ENCODE measurements around the gene BTNL2. TPM values are rescaled to one million over a fixed set of nuclear protein-coding genes. Genes with fewer than 3 reads are reported as not detected.

Gene BTNL2
- total RNA-seq, 4 donors from 2014 or later, result not detected

DNA sequence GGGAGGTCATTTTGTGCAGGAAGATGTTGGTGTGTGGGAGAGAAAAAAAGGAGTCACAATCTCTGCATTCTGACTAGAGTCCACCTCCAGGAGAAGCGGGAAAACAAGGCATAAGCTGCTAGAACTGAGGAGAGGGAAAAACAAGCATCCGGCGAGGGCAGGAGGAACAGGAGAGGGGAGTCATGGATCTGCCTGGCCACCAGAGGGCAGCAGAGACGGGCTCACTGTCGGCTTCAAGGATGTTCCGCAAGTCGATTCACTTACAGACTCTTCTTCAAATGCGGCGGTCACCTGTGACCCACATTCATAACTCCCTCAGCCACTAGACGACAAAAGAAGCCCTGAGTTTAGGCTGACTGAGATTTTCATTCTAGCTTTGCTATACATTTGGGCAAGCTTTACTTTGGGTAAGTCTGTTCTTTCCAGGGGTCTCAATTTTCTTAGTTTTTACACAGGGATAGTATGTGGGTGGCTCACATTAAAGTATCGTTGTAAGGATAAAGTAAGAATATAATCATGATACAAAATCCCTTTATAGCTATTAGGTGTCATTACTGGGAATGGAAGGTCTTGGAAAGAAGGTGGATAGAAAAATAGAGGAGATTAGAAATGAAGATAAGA, 6.6 kb upstream of the BTNL2 start:
- Histone ChIP-seq H3K36me3 (no peaks in the 10 kb centered on the region), H3K9me3 (no peaks in the 10 kb centered on the region), H3K27ac (no peak overlapping the region), H3K4me1 (peaks cover 10% of the 10 kb centered on the region), H3K27me3 (peaks cover 51% of the 10 kb centered on the region), H3K4me3 (no peak overlapping the region)
- WGBS, result 5% methylated on average over 11 of the region's 11 CpGs
- TF ChIP-seq EP300 (IDR thresholded peaks at IDR 0.05) (no peak), POLR2AphosphoS5 (IDR thresholded peaks at IDR 0.05) (no peak)
- TF ChIP-seq, protein P1, sequence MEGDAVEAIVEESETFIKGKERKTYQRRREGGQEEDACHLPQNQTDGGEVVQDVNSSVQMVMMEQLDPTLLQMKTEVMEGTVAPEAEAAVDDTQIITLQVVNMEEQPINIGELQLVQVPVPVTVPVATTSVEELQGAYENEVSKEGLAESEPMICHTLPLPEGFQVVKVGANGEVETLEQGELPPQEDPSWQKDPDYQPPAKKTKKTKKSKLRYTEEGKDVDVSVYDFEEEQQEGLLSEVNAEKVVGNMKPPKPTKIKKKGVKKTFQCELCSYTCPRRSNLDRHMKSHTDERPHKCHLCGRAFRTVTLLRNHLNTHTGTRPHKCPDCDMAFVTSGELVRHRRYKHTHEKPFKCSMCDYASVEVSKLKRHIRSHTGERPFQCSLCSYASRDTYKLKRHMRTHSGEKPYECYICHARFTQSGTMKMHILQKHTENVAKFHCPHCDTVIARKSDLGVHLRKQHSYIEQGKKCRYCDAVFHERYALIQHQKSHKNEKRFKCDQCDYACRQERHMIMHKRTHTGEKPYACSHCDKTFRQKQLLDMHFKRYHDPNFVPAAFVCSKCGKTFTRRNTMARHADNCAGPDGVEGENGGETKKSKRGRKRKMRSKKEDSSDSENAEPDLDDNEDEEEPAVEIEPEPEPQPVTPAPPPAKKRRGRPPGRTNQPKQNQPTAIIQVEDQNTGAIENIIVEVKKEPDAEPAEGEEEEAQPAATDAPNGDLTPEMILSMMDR (IDR thresholded peaks at IDR 0.05), result peak; percentile 91 to 92
- peak; percentile 81 to 91 for DNase-seq (ENCODE audit: low spot score in 2 of 2)

DNA sequence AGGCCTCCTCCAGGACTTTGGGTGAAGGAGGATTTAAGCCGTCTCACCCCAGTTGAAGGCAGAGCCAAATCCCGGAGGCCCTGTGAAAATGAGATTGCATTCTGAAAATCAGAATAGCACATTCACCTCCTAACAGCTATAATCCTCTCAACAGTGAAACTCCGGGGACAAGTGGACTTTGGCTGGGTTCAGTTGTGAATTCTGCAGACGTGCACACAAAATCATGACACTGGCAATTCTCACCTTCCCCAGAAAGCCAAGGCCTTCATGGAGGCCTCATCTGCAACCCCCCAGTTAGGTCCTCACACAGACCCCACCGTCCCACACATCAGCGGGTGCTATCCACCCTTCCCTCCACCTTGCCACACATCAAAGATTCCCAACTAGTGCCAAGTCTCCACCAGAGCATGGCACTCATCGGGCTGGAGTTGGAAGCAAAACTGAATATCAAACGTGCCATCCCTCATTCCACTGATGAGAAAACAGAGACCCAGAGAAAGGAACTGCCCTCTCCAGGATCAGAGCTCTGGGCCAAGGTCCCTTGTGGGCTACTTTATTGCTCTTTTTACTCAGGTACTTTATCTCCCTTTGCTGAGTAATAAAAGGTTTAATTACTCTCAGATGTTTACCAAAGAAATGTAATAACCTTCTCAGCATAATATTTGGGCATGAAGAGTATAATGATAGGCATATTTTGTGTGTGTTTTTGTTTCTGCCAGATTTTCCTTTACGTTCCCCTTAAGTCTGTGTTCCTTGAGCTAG, 4.8 kb upstream of the BTNL2 start:
- Histone ChIP-seq H3K27me3 (peaks cover 58% of the 10 kb centered on the region), H3K4me3 (no peak overlapping the region), H3K27ac (no peak overlapping the region), H3K4me1 (peaks cover 10% of the 10 kb centered on the region), H3K9me3 (no peaks in the 10 kb centered on the region), H3K36me3 (no peaks in the 10 kb centered on the region)
- 78% methylated on average over 8 of the region's 9 CpGs for WGBS
- TF ChIP-seq POLR2AphosphoS5 (IDR thresholded peaks at IDR 0.05), result no peak
- no peak for TF ChIP-seq EP300 (IDR thresholded peaks at IDR 0.05)
- TF ChIP-seq, protein P1 (IDR thresholded peaks at IDR 0.05), result no peak
- no peak for TF ChIP-seq POLR2A (IDR thresholded peaks at IDR 0.05)
- no peak for DNase-seq (ENCODE audit: low spot score in 2 of 2)

DNA sequence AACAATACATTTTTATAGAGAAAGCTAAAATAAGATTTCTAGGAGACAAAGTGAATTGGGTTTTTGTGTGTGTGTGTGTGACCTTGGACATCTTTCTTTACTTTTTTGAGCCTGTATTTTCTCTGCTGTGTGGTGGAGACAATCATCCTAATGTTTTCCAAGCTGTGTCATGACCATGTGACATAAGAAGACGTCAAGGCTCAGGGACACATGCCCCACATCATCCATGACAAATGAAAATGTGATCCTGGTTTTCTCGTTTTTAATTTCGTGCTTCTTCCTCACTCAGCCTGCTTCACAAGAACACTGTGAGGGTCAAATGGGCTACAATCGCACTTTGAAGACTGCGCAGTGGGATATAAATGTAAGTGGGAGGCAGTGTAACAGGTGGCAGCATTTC, 3.9 kb upstream of the BTNL2 start:
- Histone ChIP-seq H3K27ac (no peak overlapping the region), H3K9me3 (no peaks in the 10 kb centered on the region), H3K36me3 (no peaks in the 10 kb centered on the region), H3K4me1 (peaks cover 10% of the 10 kb centered on the region), H3K27me3 (peaks cover 58% of the 10 kb centered on the region), H3K4me3 (no peak overlapping the region)
- DNase-seq (ENCODE audit: low spot score in 2 of 2), result no peak
- WGBS, result 60% methylated on average over 5 of the region's 5 CpGs
- TF ChIP-seq EP300 (IDR thresholded peaks at IDR 0.05), result no peak
- no peak for TF ChIP-seq POLR2A (IDR thresholded peaks at IDR 0.05)
- TF ChIP-seq, protein P1 (IDR thresholded peaks at IDR 0.05), result no peak
- no peak for TF ChIP-seq POLR2AphosphoS5 (IDR thresholded peaks at IDR 0.05)

DNA sequence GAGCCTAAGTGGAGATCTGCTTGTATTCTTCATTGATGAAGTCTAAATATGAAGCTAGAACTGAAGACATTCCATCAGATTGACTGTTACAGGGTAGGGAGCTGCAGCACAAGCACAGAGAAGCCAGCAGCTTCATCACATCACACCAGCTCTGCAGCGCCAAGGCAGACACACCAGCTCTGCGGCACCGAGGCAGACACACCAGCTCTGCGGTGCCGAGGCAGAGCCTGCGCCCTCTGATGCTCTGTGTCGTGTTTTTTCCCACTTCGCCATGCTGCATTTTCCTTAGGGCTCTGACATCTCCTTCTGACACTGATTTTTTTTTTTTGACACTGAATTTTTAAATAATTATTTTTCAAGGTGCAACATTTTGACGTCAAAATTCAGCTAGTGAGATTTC, 784 bp downstream of the BTNL2 start:
- H3K27me3 ChIP-seq, result peaks cover 54% of the 10 kb centered on the region

DNA sequence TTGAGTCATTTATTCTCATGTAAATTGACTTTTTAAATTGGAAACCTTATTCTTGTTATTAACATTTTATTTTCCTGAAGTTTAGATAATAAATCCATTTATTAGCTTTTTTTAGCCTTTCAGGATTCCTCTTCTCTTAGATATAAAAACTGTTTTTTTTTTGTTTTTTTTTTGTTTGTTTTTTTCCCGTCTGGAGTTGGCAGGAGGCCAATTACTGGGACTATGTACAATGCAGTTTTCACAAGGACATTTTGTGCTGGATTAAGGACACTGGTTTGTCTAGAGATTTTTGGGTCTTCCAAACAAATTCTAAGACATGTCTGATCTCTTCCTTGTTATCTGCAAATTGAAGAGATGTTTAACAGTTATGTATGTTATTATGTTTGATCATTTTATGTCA, 1.3 kb downstream of the BTNL2 start:
- H3K4me3 ChIP-seq, result no peak overlapping the region
- no peaks in the 10 kb centered on the region for H3K9me3 ChIP-seq
- H3K27ac ChIP-seq, result no peak overlapping the region
- H3K27me3 ChIP-seq, result peaks cover 54% of the 10 kb centered on the region
- no peak for DNase-seq (ENCODE audit: low spot score in 2 of 2)
- TF ChIP-seq POLR2AphosphoS5 (IDR thresholded peaks at IDR 0.05), result no peak
- TF ChIP-seq EP300 (IDR thresholded peaks at IDR 0.05), result no peak
- TF ChIP-seq, protein P1 (IDR thresholded peaks at IDR 0.05), result no peak
- no peak for TF ChIP-seq POLR2A (IDR thresholded peaks at IDR 0.05)
- 31% methylated on average over 1 of the region's 1 CpG for WGBS
- H3K4me1 ChIP-seq, result no peaks in the 10 kb centered on the region
- H3K36me3 ChIP-seq, result no peaks in the 10 kb centered on the region

More for the DNA sequence above, 784 bp downstream of the BTNL2 start:
- 86% methylated on average over 9 of the region's 9 CpGs for WGBS
- no peak overlapping the region for H3K4me3 ChIP-seq
- DNase-seq (ENCODE audit: low spot score in 2 of 2), result no peak
- H3K36me3 ChIP-seq, result no peaks in the 10 kb centered on the region
- no peaks in the 10 kb centered on the region for H3K4me1 ChIP-seq
- TF ChIP-seq EP300 (IDR thresholded peaks at IDR 0.05) (no peak), POLR2A (IDR thresholded peaks at IDR 0.05) (no peak), POLR2AphosphoS5 (IDR thresholded peaks at IDR 0.05) (no peak)
- TF ChIP-seq, protein P1 (IDR thresholded peaks at IDR 0.05), result no peak
- H3K9me3 ChIP-seq, result no peaks in the 10 kb centered on the region
- H3K27ac ChIP-seq, result no peak overlapping the region
